SU-DHL-6 (cell line): Measurements from ENCODE around the gene GRK3.

ENCODE experiments used
- H2AFZ ChIP-seq: fragments of 200-600 bp; sonication (generic); 2 replicates; pipeline ENCODE4 v1.6.1; 2014; ENCODE audit warnings: low read depth, mild to moderate bottlenecking, moderate library complexity, mixed read lengths, antibody characterized with exemption, low read length; ENCODE audit not compliant: severe bottlenecking
- H3F3A ChIP-seq: fragments of 200-600 bp; shearing (Covaris generic); 2 replicates; pipeline ENCODE4 v1.6.0; 2016; ENCODE audit warnings: antibody characterized with exemption, mild to moderate bottlenecking; ENCODE audit not compliant: insufficient read depth
- H3K27ac ChIP-seq: fragments of 200-600 bp; sonication (generic); 2 replicates; pipeline ENCODE4 v1.5.1; 2016; ENCODE audit warnings: low read depth, mild to moderate bottlenecking, low read length, moderate library complexity, mixed read lengths
- H3K27me3 ChIP-seq: fragments of 200-600 bp; sonication (generic), shearing (Covaris generic); 2 replicates; pipeline ENCODE4 v1.6.0; 2014; ENCODE audit warnings: mild to moderate bottlenecking, low read length
- H3K36me3 ChIP-seq: fragments of 200-600 bp; sonication (generic); 2 replicates; pipeline ENCODE4 v1.6.1; 2014; ENCODE audit warnings: mild to moderate bottlenecking, low read length, mixed read lengths
- H3K4me2 ChIP-seq: fragments of 300-600, 200-600 bp; shearing (Covaris generic), sonication (generic); 2 replicates; pipeline ENCODE4 v1.6.0; 2014; ENCODE audit warnings: low read length, low read depth, mild to moderate bottlenecking; ENCODE audit not compliant: poor library complexity, severe bottlenecking
- H3K4me3 ChIP-seq: fragments of 200-600 bp; sonication (generic); 2 replicates; pipeline ENCODE4 v1.5.1; 2014; ENCODE audit warnings: antibody characterized with exemption, low read length, mild to moderate bottlenecking, mixed read lengths; ENCODE audit not compliant: insufficient read depth, poor library complexity, severe bottlenecking
- H3K79me2 ChIP-seq: fragments of 200-600 bp; sonication (generic); 2 replicates; pipeline ENCODE4 v1.6.1; 2014; ENCODE audit warnings: mild to moderate bottlenecking, low read length, moderate library complexity; ENCODE audit not compliant: insufficient read depth
- H3K9ac ChIP-seq: fragments of 200-600 bp; sonication (generic); 2 replicates; pipeline ENCODE4 v1.7.0; 2014; ENCODE audit warnings: mild to moderate bottlenecking, low read length
- H3K9me2 ChIP-seq: fragments of 200-600 bp; sonication (generic); replicated peaks from 2 replicates; pipeline ENCODE4 v1.6.1; 2014; ENCODE audit warnings: low read length; ENCODE audit not compliant: insufficient read depth
- H3K9me3 ChIP-seq: fragments of 200-600 bp; sonication (generic); 2 replicates; pipeline ENCODE4 v1.6.1; 2014; ENCODE audit warnings: low read length, mixed read lengths; ENCODE audit not compliant: insufficient read depth
- H4K20me1 ChIP-seq: fragments of 200-600 bp; sonication (generic); 2 replicates; pipeline ENCODE4 v1.6.1; 2014; ENCODE audit warnings: low read depth, mild to moderate bottlenecking, antibody characterized with exemption, low read length, moderate library complexity, mixed read lengths
- CTCF ChIP-seq: fragments of 200-600 bp; sonication (generic); IDR thresholded peaks from one replicate; pipeline ENCODE4 v1.5.1; 2017; ENCODE audit warnings: antibody characterized with exemption, mild to moderate bottlenecking, low read length, moderate library complexity; ENCODE audit not compliant: insufficient read depth, poor library complexity, severe bottlenecking
- EZH2phosphoT487 ChIP-seq: fragments of 200-600 bp; sonication (generic), shearing (Covaris generic); conservative IDR thresholded peaks from 2 replicates; pipeline ENCODE4 v1.6.1; 2018; ENCODE audit warnings: mild to moderate bottlenecking, antibody characterized with exemption, low read length, moderate library complexity, mixed read lengths

Gene GRK3

GRCh38 chr22:25546242-25546641 lies 18.2 kb upstream of the GRK3 start:
- Histone ChIP-seq H3F3A (no peaks in the 10 kb centered on the region), H3K36me3 (no peaks in the 10 kb centered on the region), H3K4me3 (no peak overlapping the region), H3K9me3 (no peaks in the 10 kb centered on the region), H3K79me2 (no peaks in the 10 kb centered on the region), H3K27ac (no peak overlapping the region), H3K9ac (no peak overlapping the region), H3K27me3 (no peaks in the 10 kb centered on the region), H3K4me2 (no peak overlapping the region), H2AFZ (no peak overlapping the region), H4K20me1 (no peaks in the 10 kb centered on the region), H3K9me2 (no peaks in the 10 kb centered on the region)
- TF ChIP-seq CTCF (no peak), EZH2phosphoT487 (no peak)

- Histone ChIP-seq H3K9me3 (no peaks in the 10 kb centered on the region), H4K20me1 (no peaks in the 10 kb centered on the region), H3F3A (no peaks in the 10 kb centered on the region), H2AFZ (no peak overlapping the region), H3K79me2 (no peaks in the 10 kb centered on the region), H3K36me3 (no peaks in the 10 kb centered on the region), H3K9me2 (no peaks in the 10 kb centered on the region), H3K27ac (no peak overlapping the region), H3K4me3 (no peak overlapping the region), H3K9ac (no peak overlapping the region), H3K27me3 (no peaks in the 10 kb centered on the region), H3K4me2 (no peak overlapping the region)
- no peak for TF ChIP-seq EZH2phosphoT487
Measured at GRCh38 chr22:25546751-25547150, 17.7 kb upstream of the GRK3 start.

GRCh38 chr22:25548866-25549464 lies 15.5 kb upstream of the GRK3 start:
- Histone ChIP-seq H4K20me1 (no peaks in the 10 kb centered on the region), H3K4me3 (no peak overlapping the region), H3K4me2 (no peak overlapping the region)

More at GRCh38 chr22:25548866-25549464, 15.5 kb upstream of the GRK3 start:
- Histone ChIP-seq H3K79me2 (no peaks in the 10 kb centered on the region), H2AFZ (no peak overlapping the region), H3K9me3 (no peaks in the 10 kb centered on the region), H3K36me3 (no peaks in the 10 kb centered on the region), H3K27ac (no peak overlapping the region), H3K9ac (no peak overlapping the region), H3K9me2 (no peaks in the 10 kb centered on the region), H3K27me3 (no peaks in the 10 kb centered on the region), H3F3A (no peaks in the 10 kb centered on the region)
- TF ChIP-seq CTCF (no peak), EZH2phosphoT487 (no peak)
